GM04504 (cell line): ENCODE data around the gene TEAD1.

ENCODE experiments used
- DNase-seq: peaks from one replicate; pipeline ENCODE4 v3.0.0-alpha.2; 2012; ENCODE audit warnings: low read depth

Gene TEAD1

GRCh38 chr11:12835286-12835685 lies 161.1 kb downstream of the TEAD1 start:
- no peak for DNase-seq

- peak; percentile 69 for DNase-seq
Measured at GRCh38 chr11:12838463-12839123, 164.4 kb downstream of the TEAD1 start.

- DNase-seq, result no peak
Measured at GRCh38 chr11:12840871-12841660, 166.8 kb downstream of the TEAD1 start.

DNA sequence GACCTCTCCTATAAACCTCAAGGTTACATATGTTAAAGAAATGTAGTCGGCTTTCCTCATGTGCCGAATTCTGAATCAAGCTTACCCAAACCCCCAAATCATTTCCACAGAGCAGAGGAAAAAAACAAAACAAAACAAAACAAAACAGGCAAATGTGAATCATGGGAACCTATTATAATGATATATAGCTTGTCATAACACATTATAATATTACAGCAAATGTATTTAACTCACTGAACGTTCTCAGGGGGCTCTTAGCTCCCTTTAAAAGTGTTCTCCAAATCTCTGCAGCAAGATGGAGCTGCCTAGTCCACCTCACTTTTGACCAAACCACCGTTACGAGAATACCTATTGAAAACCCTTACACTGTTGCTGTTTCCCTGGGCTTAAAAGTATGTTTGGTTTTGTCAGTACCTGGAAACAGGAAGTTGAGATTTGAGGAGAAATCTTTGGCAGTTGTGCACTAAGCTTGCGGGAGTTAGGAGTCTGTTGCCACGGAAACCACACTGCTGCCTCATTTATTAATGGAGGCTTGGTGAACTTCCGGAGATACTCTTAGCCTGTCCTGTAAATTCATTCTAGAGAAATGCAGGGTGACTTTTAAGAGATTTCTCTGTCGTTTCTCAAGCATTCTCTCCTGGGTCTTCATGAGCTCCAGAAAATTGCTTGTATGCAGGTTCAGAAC lies 167.9 kb downstream of the TEAD1 start:
- DNase-seq, result peak; percentile 62

- DNase-seq, result no peak
Measured at GRCh38 chr11:12842933-12843636, 168.9 kb downstream of the TEAD1 start.

- no peak for DNase-seq
Measured at GRCh38 chr11:12845163-12845562, 170.9 kb downstream of the TEAD1 start.

DNA sequence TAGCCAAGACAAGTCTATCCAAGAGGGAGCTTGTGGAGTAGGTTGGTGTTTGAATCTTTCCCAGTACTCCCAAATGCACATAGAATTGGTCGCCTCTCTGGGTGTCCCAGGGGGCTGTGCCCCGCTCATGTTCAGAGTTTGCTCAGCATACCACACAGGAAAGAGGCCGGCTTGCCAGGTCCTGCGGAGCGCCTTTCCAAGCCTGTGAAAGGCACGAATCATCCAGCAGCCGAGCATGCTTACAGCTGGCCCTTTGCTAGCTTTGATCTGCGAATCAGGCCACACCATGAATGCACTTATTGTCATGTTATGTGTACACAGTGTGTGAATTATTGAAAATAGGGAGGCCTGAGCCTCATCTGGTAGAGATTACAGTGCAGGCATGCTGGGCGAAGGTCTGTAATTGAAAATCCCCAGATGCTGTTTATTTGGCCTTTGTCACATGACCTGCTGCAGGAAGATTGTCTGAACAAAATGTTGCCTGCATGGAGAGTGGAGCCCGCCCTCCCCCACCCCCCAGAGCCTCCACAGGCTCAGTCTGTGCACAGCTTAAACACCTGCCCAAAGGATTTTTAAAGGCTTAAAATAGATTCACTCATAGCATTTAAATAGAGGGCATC lies 171.6 kb downstream of the TEAD1 start:
- peak; percentile 53 for DNase-seq

- DNase-seq, result no peak
Measured at GRCh38 chr11:12846786-12847615, 172.8 kb downstream of the TEAD1 start.

DNA sequence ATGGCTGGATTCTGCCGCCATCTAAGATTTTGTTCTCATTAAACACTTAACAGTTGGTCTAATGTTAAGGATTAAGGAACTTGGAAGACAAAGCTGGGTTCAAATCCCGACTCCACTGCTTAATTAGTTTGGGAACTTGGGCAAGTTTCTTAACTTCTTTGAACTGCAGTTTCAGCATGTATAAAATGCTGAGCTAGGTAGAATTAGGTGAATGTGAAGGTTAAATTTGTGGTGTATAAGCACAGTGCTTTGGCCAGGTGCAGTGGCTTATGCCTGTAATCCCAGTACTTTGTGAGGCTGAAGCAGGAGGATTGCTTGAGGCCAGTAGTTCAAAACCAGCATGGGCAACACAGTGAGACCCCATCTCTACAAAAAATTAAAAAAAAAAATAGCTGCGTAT lies 174.2 kb downstream of the TEAD1 start:
- no peak for DNase-seq

DNA sequence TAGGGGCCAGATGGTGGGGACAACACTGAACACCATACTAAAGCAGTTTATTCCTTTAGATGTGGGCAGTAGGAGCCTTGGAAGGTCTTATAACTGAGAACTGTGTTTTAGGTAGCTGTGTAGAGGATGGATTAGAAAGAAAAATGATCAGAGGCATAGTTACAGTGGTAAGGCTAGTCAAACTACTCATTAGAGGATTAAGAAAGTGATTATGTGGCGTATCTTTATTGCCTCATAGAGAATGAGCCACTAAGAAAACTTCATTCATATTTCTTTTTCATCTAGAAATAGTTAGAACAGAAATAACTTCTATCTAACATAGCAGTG lies 179.1 kb downstream of the TEAD1 start:
- DNase-seq, result no peak

DNA sequence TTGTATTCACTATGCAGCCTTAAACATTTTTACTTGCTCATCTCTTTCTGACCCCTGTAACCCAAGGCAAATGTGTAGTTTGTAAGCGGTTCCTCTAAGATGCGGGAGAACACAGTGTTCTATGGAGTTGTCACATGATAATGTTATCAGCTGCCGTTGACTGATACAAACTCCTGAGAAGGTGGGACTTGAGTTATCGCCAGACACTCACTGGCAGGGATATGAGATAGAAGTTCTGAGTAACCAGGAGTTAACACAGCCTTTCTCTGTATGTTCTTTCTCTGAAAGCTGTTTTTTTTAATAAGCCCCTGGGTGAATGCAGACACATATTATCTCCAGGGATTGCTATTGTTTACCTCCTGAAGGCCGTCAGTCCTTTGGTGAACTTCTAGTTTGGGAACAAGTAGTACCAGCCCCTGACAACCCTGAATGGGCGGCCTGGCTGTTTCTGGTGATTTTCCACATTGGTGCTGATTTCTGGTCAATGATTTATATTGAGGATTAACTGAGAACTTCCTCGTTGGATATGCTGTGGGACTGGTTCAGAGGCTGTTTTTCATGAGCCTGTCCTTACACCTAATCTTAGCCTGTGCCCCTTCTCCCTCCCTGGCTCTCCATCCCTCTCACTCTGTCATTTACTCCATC lies 179.6 kb downstream of the TEAD1 start:
- no peak for DNase-seq

GRCh38 chr11:12854297-12854661 lies 180.1 kb downstream of the TEAD1 start:
- DNase-seq, result no peak

- DNase-seq, result no peak
Measured at GRCh38 chr11:12854829-12855228, 180.6 kb downstream of the TEAD1 start.

GRCh38 chr11:12856338-12856737 lies 182.1 kb downstream of the TEAD1 start:
- DNase-seq, result no peak

DNA sequence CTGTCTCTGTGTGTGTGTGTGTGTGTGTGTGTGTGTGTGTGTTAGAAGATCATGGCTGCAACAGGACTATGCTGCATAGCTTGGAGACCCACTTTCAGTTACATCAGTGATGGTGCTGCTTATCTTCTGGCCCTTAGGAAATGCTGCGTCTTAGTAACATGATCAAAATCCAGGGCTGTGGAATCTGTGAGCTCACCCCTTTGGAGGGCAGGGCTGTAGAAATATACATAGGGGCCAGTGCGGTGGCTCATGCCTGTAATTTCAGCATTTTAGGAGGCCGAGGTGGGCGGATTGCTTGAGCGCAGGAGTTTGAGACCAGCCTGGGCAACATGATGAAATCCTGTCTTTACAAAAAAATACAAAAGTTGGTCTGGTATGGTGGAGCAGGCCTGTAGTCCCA lies 183.4 kb downstream of the TEAD1 start:
- no peak for DNase-seq

- DNase-seq, result no peak
Measured at GRCh38 chr11:12859872-12860657, 185.8 kb downstream of the TEAD1 start.

DNA sequence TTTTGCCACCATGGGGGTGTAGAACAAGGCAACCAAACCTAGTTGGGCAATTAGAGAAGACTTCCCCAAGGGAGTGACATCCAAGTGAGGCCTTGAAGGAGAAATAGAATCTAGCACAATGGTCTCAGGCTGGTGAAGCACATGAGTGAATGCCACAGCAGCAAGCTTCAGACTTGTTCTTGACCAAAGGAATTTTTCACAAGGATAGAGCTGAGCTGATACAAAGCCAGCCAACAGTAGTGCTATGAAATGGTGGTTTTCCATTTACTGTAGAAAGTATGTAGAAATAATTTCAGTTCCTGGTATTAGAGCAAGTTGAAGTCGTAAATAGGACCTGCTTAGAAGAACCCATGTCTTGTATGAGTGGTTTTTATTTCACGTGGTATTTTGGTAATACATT lies 186.6 kb downstream of the TEAD1 start:
- DNase-seq, result no peak

DNA sequence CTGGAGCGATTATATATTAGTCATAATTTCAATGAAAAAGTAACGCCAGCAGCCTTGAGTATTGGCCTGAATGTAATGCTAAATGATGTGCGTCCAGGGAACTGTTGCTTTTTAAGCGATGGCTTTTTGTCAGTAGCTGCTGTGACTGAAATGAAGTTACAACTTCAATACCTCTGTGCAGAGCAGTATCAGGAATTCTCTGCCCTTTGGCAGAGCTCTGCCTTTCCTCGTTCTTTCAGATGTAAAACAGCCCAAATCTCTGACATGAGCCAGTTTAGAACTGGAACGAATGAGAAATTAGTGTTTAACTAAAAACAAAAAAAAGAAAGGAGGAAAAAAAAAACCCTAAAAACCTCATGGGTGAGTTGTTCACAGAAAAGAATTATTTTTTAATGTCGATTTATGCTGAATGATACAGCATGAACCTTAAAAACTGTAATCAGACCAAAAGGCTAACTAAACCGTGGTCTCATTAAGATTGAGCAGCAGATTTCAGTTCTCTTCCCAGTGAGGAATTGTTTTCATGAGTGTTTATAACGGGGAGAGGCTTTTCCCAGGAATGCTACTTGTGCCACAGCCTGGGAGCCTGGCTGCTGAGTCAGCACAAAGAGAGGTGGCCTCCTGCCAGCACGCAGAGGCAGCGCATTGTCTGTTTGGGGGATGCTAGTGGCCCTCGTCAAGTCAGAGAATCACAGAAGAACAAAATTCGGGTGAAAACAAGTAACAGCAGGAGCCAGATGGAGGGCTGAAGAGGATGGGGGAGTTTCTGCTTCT lies 188.7 kb downstream of the TEAD1 start:
- peak; percentile 81 for DNase-seq

DNA sequence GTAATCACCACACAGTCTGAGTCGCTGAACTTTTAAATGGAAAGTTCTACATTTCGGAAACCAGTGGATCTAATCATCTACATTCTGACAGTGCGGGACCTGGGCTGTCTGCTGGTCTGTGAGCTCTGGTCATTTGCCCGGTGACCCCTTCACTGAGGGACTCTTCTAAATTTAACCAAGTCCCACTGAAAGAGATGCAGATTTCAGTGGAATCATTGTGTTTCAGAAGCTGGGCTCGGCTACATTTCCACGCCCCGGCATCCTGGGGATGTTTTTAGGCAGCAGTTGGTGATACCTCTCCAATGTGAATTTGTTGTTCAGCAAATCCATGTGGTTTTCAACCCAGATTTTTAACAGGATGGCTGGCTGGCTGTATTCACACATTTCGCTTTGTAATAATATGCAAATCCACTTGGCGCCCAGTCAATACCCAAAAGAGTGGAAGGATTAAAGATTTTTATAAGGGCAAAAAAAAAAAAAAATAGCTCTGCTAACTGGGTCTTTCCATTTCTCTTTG lies 189.4 kb downstream of the TEAD1 start:
- DNase-seq, result no peak
